Right lobe of liver (tissue), 6 donors: ENCODE measurements around the gene FAM184A. TPM values are rescaled to one million over a fixed set of nuclear protein-coding genes. Genes with fewer than 3 reads are reported as not detected.
A peak's percentile ranks its signal among the peaks of the same experiment; 100 is the strongest.
"Not testable (repeated sequence)": the region's sequence is repeated elsewhere in the genome, so short reads cannot be mapped to it uniquely, and the experiment has no call there.

Experiments
- ATAC-seq, 4 donors: fragments of 200-7000 bp; cut with Tn5 transposase; one replicate each; pipeline ENCODE4 v1.9.1; 2020; ENCODE audit warnings: mild to moderate bottlenecking in 4 of 4, moderate library complexity in 4 of 4
- DNase-seq, 3 donors: peaks; one replicate each; pipeline ENCODE4 v3.0.0-alpha.2; 2020
- H3K27ac ChIP-seq, 3 donors: fragments of 200-600 bp; one replicate each; pipeline ENCODE4 v1.8.0; 2022
- H3K27me3 ChIP-seq, 2 donors: fragments of 200-600 bp; one replicate each; pipeline ENCODE4 v1.8.0; 2022
- H3K36me3 ChIP-seq, 4 donors: fragments of 200-600 bp; sonication (generic) in 1 of 4; one replicate each; pipeline versions ENCODE4 v1.5.1 to v1.8.0; 2017 to 2022; ENCODE audit warnings: control low read depth in 1 of 4
- H3K4me1 ChIP-seq, 4 donors: fragments of 200-600 bp; sonication (generic) in 1 of 4; one replicate each; pipeline versions ENCODE4 v1.5.1 to v1.8.0; 2017 to 2022; ENCODE audit warnings: control low read depth in 1 of 4
- H3K4me3 ChIP-seq, 3 donors: fragments of 200-600 bp; one replicate each; pipeline ENCODE4 v1.8.0; 2022
- H3K9me3 ChIP-seq, 4 donors: fragments of 200-600 bp; sonication (generic) in 1 of 4; one replicate each; pipeline versions ENCODE4 v1.5.1 to v1.8.0; 2017 to 2022; ENCODE audit warnings: control low read depth in 1 of 4
- POLR2A ChIP-seq: fragments of 450-650 bp; IDR thresholded peaks from one replicate; pipeline ENCODE4 v1.6.1; 2017; ENCODE audit warnings: antibody characterized with exemption, mild to moderate bottlenecking
- WGBS: methylation state at CpG from one replicate; pipeline ENCODE4 v1.1.6; 2018; ENCODE audit warnings: low coverage, low lambda C conversion rate; ENCODE audit not compliant: insufficient coverage; ENCODE audit errors: missing lambda C conversion rate; 5-methylcytosine and 5-hydroxymethylcytosine counted together
- intact Hi-C, 2 donors: fragments of 100-400 bp; cut with DNase I; formaldehyde crosslinking; loops; one replicate each; pipeline versions ENCODE4 v1.11.2 to v1.14.1; 2022
- total RNA-seq, 6 experiments: library from RNA; depleted of rRNA in 2 of 6; stranded (reverse); fragments of >200 nt in 2 of 6; fragmentation: NEBNext Ultra II Directional in 3 of 6; extraction: Animal tissue kit (Norgen Biotek cat#: 25700) in 3 of 6; gene quantifications; one replicate each; pipeline versions ENCODE4 v1.1.0 to v1.2.4, GENCODE V29; 2016 to 2023
- TF ChIP-seq, protein P1 (sequence below), 4 donors: fragments of 200-600 bp in 3 of 4; fragments of 450-650 bp in 1 of 4; IDR thresholded peaks; one replicate each; pipeline versions ENCODE4 v1.5.1 to v1.8.0; 2016 to 2022; ENCODE audit warnings: antibody characterized with exemption in 4 of 4, mild to moderate bottlenecking in 2 of 4
- donor health status: DM: no; HTN: yes; CAD: no.
- donor health status: DM: no; HTN: no; CAD: no.
- donor health status: DM: no; HTN: no; CAD: no.
- donor health status: DM: no; HTN: yes; CAD: no.
- donor health status: DM: no; HTN: yes; CAD: no.

The FAM184A gene
- total RNA-seq, 6 experiments from 2014 or later = 2.5 to 5.0 (median 3.2) TPM

DNA sequence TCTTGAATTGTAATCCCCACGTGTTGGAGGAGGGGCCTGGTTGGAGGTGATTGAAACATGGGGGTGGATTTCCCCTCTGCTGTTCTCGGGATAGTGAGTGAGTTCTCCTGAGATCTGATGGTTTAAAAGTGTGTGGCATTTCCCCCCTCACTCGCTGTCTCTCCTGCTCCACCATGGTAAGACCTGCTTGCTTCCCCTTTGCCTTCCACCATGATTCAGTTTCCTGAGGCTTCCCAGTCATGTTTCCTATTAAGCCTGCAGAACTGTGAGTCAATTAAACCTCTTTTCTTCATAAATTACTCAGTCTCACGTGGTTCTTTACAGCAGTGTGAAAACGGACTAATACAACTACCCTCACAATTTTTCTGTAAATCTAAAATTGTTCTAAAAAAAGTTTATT, 26.8 kb upstream of the FAM184A start:
- no peak overlapping the region for H3K27ac ChIP-seq
- 51% methylated on average over 5 of the region's 5 CpGs for WGBS
- no peak for DNase-seq
- intact Hi-C loops = loop anchor here in 1 of 2 donors (5.0 kb wide), 1 partner anchor 133 kb away; no protein-coding TSS in a partner anchor
- no peak overlapping the region for H3K4me3 ChIP-seq
- ATAC-seq = no peak
- no peaks in the 10 kb centered on the region for H3K36me3 ChIP-seq
- no peaks in the 10 kb centered on the region for H3K27me3 ChIP-seq
- H3K4me1 ChIP-seq = no peaks in the 10 kb centered on the region
- H3K9me3 ChIP-seq = no peaks in the 10 kb centered on the region
- TF ChIP-seq, protein P1, sequence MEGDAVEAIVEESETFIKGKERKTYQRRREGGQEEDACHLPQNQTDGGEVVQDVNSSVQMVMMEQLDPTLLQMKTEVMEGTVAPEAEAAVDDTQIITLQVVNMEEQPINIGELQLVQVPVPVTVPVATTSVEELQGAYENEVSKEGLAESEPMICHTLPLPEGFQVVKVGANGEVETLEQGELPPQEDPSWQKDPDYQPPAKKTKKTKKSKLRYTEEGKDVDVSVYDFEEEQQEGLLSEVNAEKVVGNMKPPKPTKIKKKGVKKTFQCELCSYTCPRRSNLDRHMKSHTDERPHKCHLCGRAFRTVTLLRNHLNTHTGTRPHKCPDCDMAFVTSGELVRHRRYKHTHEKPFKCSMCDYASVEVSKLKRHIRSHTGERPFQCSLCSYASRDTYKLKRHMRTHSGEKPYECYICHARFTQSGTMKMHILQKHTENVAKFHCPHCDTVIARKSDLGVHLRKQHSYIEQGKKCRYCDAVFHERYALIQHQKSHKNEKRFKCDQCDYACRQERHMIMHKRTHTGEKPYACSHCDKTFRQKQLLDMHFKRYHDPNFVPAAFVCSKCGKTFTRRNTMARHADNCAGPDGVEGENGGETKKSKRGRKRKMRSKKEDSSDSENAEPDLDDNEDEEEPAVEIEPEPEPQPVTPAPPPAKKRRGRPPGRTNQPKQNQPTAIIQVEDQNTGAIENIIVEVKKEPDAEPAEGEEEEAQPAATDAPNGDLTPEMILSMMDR (IDR thresholded peaks at IDR 0.05) = no peak
- no peak for TF ChIP-seq POLR2A

- intact Hi-C loops = no loop called here
- Histone ChIP-seq H3K4me1 (no peaks in the 10 kb centered on the region), H3K9me3 (no peaks in the 10 kb centered on the region), H3K27ac (no peak overlapping the region), H3K27me3 (no peaks in the 10 kb centered on the region), H3K4me3 (no peak overlapping the region), H3K36me3 (no peaks in the 10 kb centered on the region)
- WGBS = 64% methylated on average over 2 of the region's 2 CpGs
- no peak for TF ChIP-seq POLR2A
- TF ChIP-seq, protein P1 (IDR thresholded peaks at IDR 0.05) = no peak
- ATAC-seq = no peak
- no peak for DNase-seq
These were observed 24.4 kb upstream of the FAM184A start for GRCh38 chr6:119102901-119103300.

DNA sequence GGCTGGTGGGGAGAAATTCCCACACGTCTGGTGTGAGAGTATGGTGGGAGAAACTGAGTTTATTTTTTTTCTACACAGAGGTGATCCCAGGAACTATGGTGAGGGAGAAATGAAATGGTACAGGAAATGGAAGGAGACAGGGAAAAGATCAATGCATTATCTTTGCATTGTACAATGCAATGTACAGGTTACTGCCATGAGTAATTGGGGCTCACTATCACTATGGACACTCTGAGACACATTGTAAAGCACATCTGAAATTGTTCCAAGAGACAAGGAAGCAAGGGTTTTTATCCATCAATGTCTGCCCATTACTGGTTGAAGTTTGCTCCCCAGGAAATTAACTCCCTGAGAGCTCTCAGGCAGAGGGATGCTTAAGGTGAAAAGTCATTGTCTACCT, 21.7 kb upstream of the FAM184A start:
- Histone ChIP-seq H3K4me1 (no peaks in the 10 kb centered on the region), H3K27me3 (no peaks in the 10 kb centered on the region), H3K36me3 (no peaks in the 10 kb centered on the region), H3K4me3 (no peak overlapping the region), H3K9me3 (no peaks in the 10 kb centered on the region), H3K27ac (no peak overlapping the region)
- ATAC-seq = no peak
- intact Hi-C loops = no loop called here
- DNase-seq = no peak
- WGBS = no CpG with 5 or more reads among the region's 1 CpG
- TF ChIP-seq, protein P1 (IDR thresholded peaks at IDR 0.05) = no peak
- no peak for TF ChIP-seq POLR2A

- DNase-seq, intact Hi-C loops, H3K4me3 ChIP-seq, H3K4me1 ChIP-seq, ATAC-seq, H3K36me3 ChIP-seq, H3K27me3 ChIP-seq, H3K27ac ChIP-seq, H3K9me3 ChIP-seq: not testable (repeated sequence)
- 84% methylated on average over 9 of the region's 9 CpGs for WGBS
These were observed 19.4 kb upstream of the FAM184A start for GRCh38 chr6:119097815-119098361.

DNA sequence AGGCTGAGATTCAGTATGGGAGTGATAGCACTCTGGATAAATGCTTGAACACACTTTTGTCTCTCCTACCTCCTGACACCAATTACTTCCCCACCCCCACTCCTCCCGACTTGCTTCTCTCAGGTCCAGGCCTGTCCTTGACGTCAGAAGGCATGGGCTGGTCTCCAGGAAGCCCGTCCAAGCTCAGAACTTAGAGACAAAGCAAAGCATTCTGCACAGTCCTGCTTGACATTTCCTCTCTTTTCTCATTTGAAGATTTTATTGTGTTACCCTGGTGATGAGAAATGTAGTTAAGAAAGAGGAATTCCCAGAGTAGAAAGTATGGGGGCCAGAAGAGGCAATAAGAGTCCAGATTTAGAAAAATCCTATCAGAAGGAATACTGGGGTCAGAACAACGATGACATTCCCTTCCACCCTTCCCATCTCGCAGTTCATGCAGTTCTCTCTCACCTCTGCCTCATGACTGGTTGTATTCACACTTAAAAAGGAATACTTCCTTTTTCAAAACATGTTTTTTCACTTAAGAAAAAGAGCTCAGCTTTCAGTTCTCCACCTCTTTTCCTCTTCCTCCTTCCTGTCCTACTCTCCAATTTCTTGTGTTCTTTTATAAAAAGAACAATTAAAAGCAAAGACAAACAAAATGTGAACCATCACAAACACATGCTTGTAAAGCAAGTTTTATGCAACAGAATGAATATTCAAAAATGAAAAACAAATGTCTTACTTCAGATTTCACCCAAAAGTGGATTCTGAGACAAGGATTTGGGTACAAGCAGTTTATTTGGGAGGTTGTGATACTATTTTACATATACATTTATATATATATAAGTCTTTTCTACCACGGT, 18.5 kb upstream of the FAM184A start:
- DNase-seq (peak in 2 of 3 donors; percentile 39 to 59), ATAC-seq (peak in 3 of 4 donors; percentile 44 to 79 (median 78))
- Histone ChIP-seq H3K27me3 (no peaks in the 10 kb centered on the region), H3K4me1 (no peaks in the 10 kb centered on the region), H3K27ac (no peak overlapping the region), H3K4me3 (no peak overlapping the region), H3K36me3 (no peaks in the 10 kb centered on the region), H3K9me3 (no peaks in the 10 kb centered on the region)
- WGBS = 52% methylated on average over 6 of the region's 6 CpGs
- TF ChIP-seq, protein P1 (IDR thresholded peaks at IDR 0.05) = no peak
- TF ChIP-seq POLR2A = no peak
- intact Hi-C loops = no loop called here
